ENCODE results near the gene SYT7.

The SYT7 gene

DNA sequence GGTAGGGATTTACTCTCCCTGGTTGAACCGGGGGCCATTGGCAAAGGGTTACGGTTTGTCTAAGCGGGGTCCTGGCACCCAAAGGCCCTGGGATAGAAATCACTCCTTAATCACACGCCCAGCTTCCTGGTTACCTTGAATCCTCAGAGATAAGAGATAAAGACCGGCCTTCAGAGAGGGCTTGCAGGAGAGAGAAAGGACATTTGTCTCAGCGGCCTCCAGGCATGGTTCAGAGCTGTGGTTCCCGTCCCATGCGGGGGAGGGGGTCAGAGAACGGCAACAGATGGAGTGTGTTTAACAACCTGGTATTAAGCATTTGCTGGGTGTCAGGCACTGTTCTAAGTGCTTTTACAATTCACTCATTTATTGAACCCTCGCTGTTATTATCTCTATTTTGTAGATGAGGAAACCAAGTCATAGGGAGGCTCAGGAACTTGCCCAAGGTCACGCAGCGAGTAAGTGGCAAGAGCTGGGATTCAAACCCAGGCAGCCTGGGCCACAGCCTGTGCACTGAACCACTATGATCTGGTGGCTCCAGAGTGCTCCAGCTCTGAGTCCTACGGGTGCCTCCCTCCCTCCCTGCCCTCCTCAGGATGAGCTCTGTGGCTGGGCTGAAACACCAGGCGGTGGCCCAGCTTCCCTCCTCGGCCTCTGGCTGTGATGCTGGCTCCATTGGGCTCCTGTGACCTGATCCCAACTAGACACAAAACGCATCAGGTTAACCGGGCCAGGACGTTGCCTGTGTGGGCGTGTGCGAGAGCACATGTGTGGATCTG, 53.7 kb downstream of the SYT7 start:
- no peak overlapping the region for H3K27ac ChIP-seq (ENCODE audit: low read length)
- no peaks in the 10 kb centered on the region for H3K4me1 ChIP-seq (ENCODE audit: insufficient read depth, low read length)
- no peaks in the 10 kb centered on the region for H3K9me3 ChIP-seq (ENCODE audit: insufficient read depth, low read length, severe bottlenecking)
- H3K79me2 ChIP-seq (ENCODE audit: insufficient read depth, low read length) = no peaks in the 10 kb centered on the region
- no peak overlapping the region for H3K9ac ChIP-seq (ENCODE audit: low read depth, low read length)
- H3K36me3 ChIP-seq (ENCODE audit: insufficient read depth, low read length) = no peaks in the 10 kb centered on the region
- H3K4me3 ChIP-seq (ENCODE audit: low read depth in 1 of 2, low read length in 2 of 2) = no peak overlapping the region
- no peak overlapping the region for H2AFZ ChIP-seq (ENCODE audit: low read depth, low read length)
- no peak overlapping the region for H3K4me2 ChIP-seq (ENCODE audit: insufficient read depth, low read length)
- ATAC-seq (ENCODE audit: insufficient read depth, low read depth) (no peak), DNase-seq (no peak)
- TF ChIP-seq, protein P1, sequence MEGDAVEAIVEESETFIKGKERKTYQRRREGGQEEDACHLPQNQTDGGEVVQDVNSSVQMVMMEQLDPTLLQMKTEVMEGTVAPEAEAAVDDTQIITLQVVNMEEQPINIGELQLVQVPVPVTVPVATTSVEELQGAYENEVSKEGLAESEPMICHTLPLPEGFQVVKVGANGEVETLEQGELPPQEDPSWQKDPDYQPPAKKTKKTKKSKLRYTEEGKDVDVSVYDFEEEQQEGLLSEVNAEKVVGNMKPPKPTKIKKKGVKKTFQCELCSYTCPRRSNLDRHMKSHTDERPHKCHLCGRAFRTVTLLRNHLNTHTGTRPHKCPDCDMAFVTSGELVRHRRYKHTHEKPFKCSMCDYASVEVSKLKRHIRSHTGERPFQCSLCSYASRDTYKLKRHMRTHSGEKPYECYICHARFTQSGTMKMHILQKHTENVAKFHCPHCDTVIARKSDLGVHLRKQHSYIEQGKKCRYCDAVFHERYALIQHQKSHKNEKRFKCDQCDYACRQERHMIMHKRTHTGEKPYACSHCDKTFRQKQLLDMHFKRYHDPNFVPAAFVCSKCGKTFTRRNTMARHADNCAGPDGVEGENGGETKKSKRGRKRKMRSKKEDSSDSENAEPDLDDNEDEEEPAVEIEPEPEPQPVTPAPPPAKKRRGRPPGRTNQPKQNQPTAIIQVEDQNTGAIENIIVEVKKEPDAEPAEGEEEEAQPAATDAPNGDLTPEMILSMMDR (IDR thresholded peaks at IDR 0.05; ENCODE audit: borderline replicate concordance, extremely low read depth, low read length, poor library complexity, severe bottlenecking) = no peak
- no peak for TF ChIP-seq EZH2 (IDR thresholded peaks at IDR 0.05; ENCODE audit: borderline replicate concordance, low read depth, low read length, severe bottlenecking)
- peaks cover 19% of the 10 kb centered on the region for H4K20me1 ChIP-seq (ENCODE audit: insufficient read depth, low read length)
- peaks cover 7% of the 10 kb centered on the region for H3K27me3 ChIP-seq (ENCODE audit: insufficient read depth, low read length, poor library complexity)

- Histone ChIP-seq H3K9ac (ENCODE audit: low read depth, low read length) (no peak overlapping the region), H3K79me2 (ENCODE audit: insufficient read depth, low read length) (no peaks in the 10 kb centered on the region), H3K4me1 (ENCODE audit: insufficient read depth, low read length) (no peaks in the 10 kb centered on the region), H3K27ac (ENCODE audit: low read length) (no peak overlapping the region), H2AFZ (ENCODE audit: low read depth, low read length) (no peak overlapping the region), H3K4me2 (ENCODE audit: insufficient read depth, low read length) (no peak overlapping the region), H3K36me3 (ENCODE audit: insufficient read depth, low read length) (no peaks in the 10 kb centered on the region), H3K9me3 (ENCODE audit: insufficient read depth, low read length, severe bottlenecking) (no peaks in the 10 kb centered on the region), H4K20me1 (ENCODE audit: insufficient read depth, low read length) (peaks cover 18% of the 10 kb centered on the region), H3K27me3 (ENCODE audit: insufficient read depth, low read length, poor library complexity) (peaks cover 7% of the 10 kb centered on the region), H3K4me3 (ENCODE audit: low read depth in 1 of 2, low read length in 2 of 2) (no peak overlapping the region)
- TF ChIP-seq EZH2 (IDR thresholded peaks at IDR 0.05; ENCODE audit: borderline replicate concordance, low read depth, low read length, severe bottlenecking) = no peak
- TF ChIP-seq, protein P1 (IDR thresholded peaks at IDR 0.05; ENCODE audit: borderline replicate concordance, extremely low read depth, low read length, poor library complexity, severe bottlenecking) = no peak
- DNase-seq (no peak), ATAC-seq (ENCODE audit: insufficient read depth, low read depth) (no peak)
These were observed 54.6 kb downstream of the SYT7 start for GRCh38 chr11:61526229-61526628.

DNA sequence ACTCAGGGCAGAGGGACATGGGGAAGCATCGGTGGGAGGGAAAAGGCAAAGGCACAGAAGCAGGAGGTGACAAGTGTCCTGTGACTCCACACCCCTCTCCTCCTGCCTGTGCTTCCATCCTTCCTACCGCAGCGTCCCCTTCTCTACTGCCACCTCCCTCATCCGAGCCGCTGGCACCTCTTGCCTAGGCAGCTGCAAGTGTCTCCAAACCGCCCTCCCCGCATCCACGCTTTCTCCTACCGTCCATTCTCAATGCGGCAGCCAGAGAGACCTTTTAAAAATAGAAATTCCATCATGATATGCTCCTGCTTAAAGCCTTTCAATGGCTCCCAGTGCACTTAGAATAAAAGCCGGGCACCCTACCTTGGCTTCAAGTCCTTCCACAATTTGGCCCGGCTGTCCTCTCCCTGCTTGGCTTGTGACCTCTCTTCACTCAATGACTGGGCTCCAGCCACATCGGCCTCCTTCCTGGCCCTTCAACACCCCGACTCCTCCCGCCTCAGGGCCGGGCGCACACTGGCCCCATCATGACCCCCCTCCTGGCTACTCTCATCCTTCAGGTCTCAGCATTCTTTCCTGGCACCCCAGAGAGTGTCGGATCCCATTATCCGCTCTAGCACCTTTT, 55.8 kb downstream of the SYT7 start:
- H3K27me3 ChIP-seq (ENCODE audit: insufficient read depth, low read length, poor library complexity) = peaks cover 7% of the 10 kb centered on the region
- H3K79me2 ChIP-seq (ENCODE audit: insufficient read depth, low read length) = no peaks in the 10 kb centered on the region
- no peaks in the 10 kb centered on the region for H3K36me3 ChIP-seq (ENCODE audit: insufficient read depth, low read length)
- no peak for ATAC-seq (ENCODE audit: insufficient read depth, low read depth)
- H3K4me1 ChIP-seq (ENCODE audit: insufficient read depth, low read length) = no peaks in the 10 kb centered on the region
- H4K20me1 ChIP-seq (ENCODE audit: insufficient read depth, low read length) = peaks cover 17% of the 10 kb centered on the region
- no peak overlapping the region for H3K9ac ChIP-seq (ENCODE audit: low read depth, low read length)
- TF ChIP-seq EZH2 (IDR thresholded peaks at IDR 0.05; ENCODE audit: borderline replicate concordance, low read depth, low read length, severe bottlenecking) = no peak
- TF ChIP-seq, protein P1 (IDR thresholded peaks at IDR 0.05; ENCODE audit: borderline replicate concordance, extremely low read depth, low read length, poor library complexity, severe bottlenecking) = no peak
- H3K4me3 ChIP-seq (ENCODE audit: low read depth in 1 of 2, low read length in 2 of 2) = no peak overlapping the region
- no peak overlapping the region for H2AFZ ChIP-seq (ENCODE audit: low read depth, low read length)
- no peaks in the 10 kb centered on the region for H3K9me3 ChIP-seq (ENCODE audit: insufficient read depth, low read length, severe bottlenecking)
- no peak overlapping the region for H3K27ac ChIP-seq (ENCODE audit: low read length)
- no peak for DNase-seq
- H3K4me2 ChIP-seq (ENCODE audit: insufficient read depth, low read length) = no peak overlapping the region

Data from DND-41 (cell line).